ENCODE results near the gene CNOT4. TPM values are rescaled to one million over a fixed set of nuclear protein-coding genes. Genes with fewer than 3 reads are reported as not detected.

The CNOT4 gene
- total RNA-seq, 1 experiment from 2014 or later = 14.6 TPM

- no peak for TF ChIP-seq ZMAT4 (CRISPR knock-in tag; IDR thresholded peaks at IDR 0.05)
- no peak for TF ChIP-seq ATF3 (CRISPR knock-in tag; conservative IDR thresholded peaks at IDR 0.05)
- no peak for TF ChIP-seq ZNF232 (CRISPR knock-in tag; IDR thresholded peaks at IDR 0.05)
- TF ChIP-seq ZNF671 (CRISPR knock-in tag; IDR thresholded peaks at IDR 0.05) = no peak
- no peak for TF ChIP-seq AFF4 (CRISPR knock-in tag; IDR thresholded peaks at IDR 0.05; ENCODE audit: borderline replicate concordance)
- no peak for TF ChIP-seq IRF1 (CRISPR knock-in tag; IDR thresholded peaks at IDR 0.05)
Observed at GRCh38 chr7:135459076-135459475, 50.8 kb downstream of the CNOT4 start (continued).

GRCh38 chr7:135454060-135454459 lies 55.8 kb downstream of the CNOT4 start:
- POLR2A ChIA-PET = no interaction called here
- Mint-ChIP-seq H3K27ac (no peak overlapping the region), H3K9me3 (no peaks in the 10 kb centered on the region), H3K36me3 (no peaks in the 10 kb centered on the region), H3K4me3 (no peak overlapping the region), H3K27me3 (ENCODE audit: low read depth) (no peaks in the 10 kb centered on the region), H3K4me1 (no peaks in the 10 kb centered on the region)
- no peak for DNase-seq (ENCODE audit: low spot score)
- CTCF ChIA-PET = interaction anchor here (0.9 kb wide), 1 partner anchor 42 kb away, joined by 3 read pairs; no protein-coding TSS in a partner anchor
- TF ChIP-seq ATF1 (CRISPR knock-in tag; IDR thresholded peaks at IDR 0.05) = no peak
- no peak for TF ChIP-seq GTF2I (CRISPR knock-in tag; conservative IDR thresholded peaks at IDR 0.05)
- TF ChIP-seq AFF4 (CRISPR knock-in tag; IDR thresholded peaks at IDR 0.05; ENCODE audit: borderline replicate concordance) = no peak
- no peak for TF ChIP-seq STAT6 (CRISPR knock-in tag; conservative IDR thresholded peaks at IDR 0.05; ENCODE audit: low read depth)
- no peak for TF ChIP-seq GRHL2 (CRISPR knock-in tag; IDR thresholded peaks at IDR 0.05; ENCODE audit: insufficient replicate concordance, severe bottlenecking)
- no peak for TF ChIP-seq CTCF (IDR thresholded peaks at IDR 0.05)
- TF ChIP-seq CBFB (CRISPR knock-in tag; IDR thresholded peaks at IDR 0.05; ENCODE audit: low read depth) = no peak
- no peak for ATAC-seq

All from WTC11 (cell line).